HAP-1 (cell line): ENCODE results near the gene CACNA1H.
"Not testable (repeated sequence)": the region's sequence is repeated elsewhere in the genome, so short reads cannot be mapped to it uniquely, and the experiment has no call there.

Source experiments
- DNase-seq, 2 experiments: peaks; one replicate each; pipeline ENCODE4 v3.0.0-alpha.2; 2016 to 2020; ENCODE audit warnings: low spot score in 2 of 2
- H3K27me3 ChIP-seq: fragments of 250-450 bp; sonication (Bioruptor Pico); 2 replicates; pipeline ENCODE4 v1.5.1; 2020; ENCODE audit warnings: low read depth, mild to moderate bottlenecking, moderate library complexity
- H3K36me3 ChIP-seq: fragments of 250-450 bp; sonication (Bioruptor Pico); replicated peaks from 2 replicates; pipeline ENCODE4 v1.5.1; 2020; ENCODE audit warnings: mild to moderate bottlenecking
- H3K4me1 ChIP-seq: fragments of 250-450 bp; sonication (Bioruptor Pico); 2 replicates; pipeline ENCODE4 v1.5.1; 2020; ENCODE audit warnings: mild to moderate bottlenecking
- H3K4me3 ChIP-seq: fragments of 250-450 bp; sonication (Bioruptor Pico); 2 replicates; pipeline ENCODE4 v1.5.1; 2020; ENCODE audit warnings: mild to moderate bottlenecking, moderate library complexity
- H3K9me3 ChIP-seq: fragments of 250-450 bp; sonication (Bioruptor Pico); 2 replicates; pipeline ENCODE4 v1.5.1; 2020; ENCODE audit warnings: mild to moderate bottlenecking, moderate library complexity
- in situ Hi-C: fragments of 300-500 bp; cut with MboI; formaldehyde crosslinking; loops from 3 replicates; pipeline ENCODE4 v1.14.3; 2020; ENCODE audit warnings: low sequenced_read_pairs, inconsistent platforms, mixed read lengths

Gene CACNA1H

GRCh38 chr16:1184980-1185379, 32.1 kb downstream of the CACNA1H start:
- in situ Hi-C loops: no loop called here
- no peaks in the 10 kb centered on the region for H3K4me1 ChIP-seq
- H3K4me3 ChIP-seq: no peak overlapping the region
- DNase-seq: no peak
- no peaks in the 10 kb centered on the region for H3K27me3 ChIP-seq
- no peaks in the 10 kb centered on the region for H3K9me3 ChIP-seq
- no peaks in the 10 kb centered on the region for H3K36me3 ChIP-seq

- H3K4me3 ChIP-seq, DNase-seq, H3K27me3 ChIP-seq, H3K4me1 ChIP-seq, H3K36me3 ChIP-seq, in situ Hi-C loops, H3K9me3 ChIP-seq: not testable (repeated sequence)
Observed at GRCh38 chr16:1185460-1186207, 32.7 kb downstream of the CACNA1H start.

GRCh38 chr16:1188432-1189189, 35.7 kb downstream of the CACNA1H start:
- no peaks in the 10 kb centered on the region for H3K9me3 ChIP-seq
- no peaks in the 10 kb centered on the region for H3K27me3 ChIP-seq
- no peak overlapping the region for H3K4me3 ChIP-seq
- DNase-seq: peak; percentile 25 to 73
- H3K36me3 ChIP-seq: no peaks in the 10 kb centered on the region
- in situ Hi-C loops: no loop called here
- H3K4me1 ChIP-seq: no peaks in the 10 kb centered on the region

- Histone ChIP-seq H3K27me3 (no peaks in the 10 kb centered on the region), H3K4me3 (no peak overlapping the region), H3K9me3 (no peaks in the 10 kb centered on the region), H3K36me3 (no peaks in the 10 kb centered on the region), H3K4me1 (no peaks in the 10 kb centered on the region)
- DNase-seq: no peak
- in situ Hi-C loops: no loop called here
Observed at GRCh38 chr16:1189455-1189854, 36.5 kb downstream of the CACNA1H start.

GRCh38 chr16:1190789-1191188, 37.9 kb downstream of the CACNA1H start:
- H3K4me3 ChIP-seq, H3K4me1 ChIP-seq, DNase-seq, H3K36me3 ChIP-seq, H3K9me3 ChIP-seq, in situ Hi-C loops, H3K27me3 ChIP-seq: not testable (repeated sequence)

GRCh38 chr16:1192384-1193073, 39.6 kb downstream of the CACNA1H start:
- no peaks in the 10 kb centered on the region for H3K9me3 ChIP-seq
- no peaks in the 10 kb centered on the region for H3K36me3 ChIP-seq
- H3K4me3 ChIP-seq: no peak overlapping the region
- H3K27me3 ChIP-seq: no peaks in the 10 kb centered on the region
- in situ Hi-C loops: no loop called here
- DNase-seq: no peak
- H3K4me1 ChIP-seq: no peaks in the 10 kb centered on the region

- Histone ChIP-seq H3K36me3 (no peaks in the 10 kb centered on the region), H3K4me3 (no peak overlapping the region), H3K27me3 (no peaks in the 10 kb centered on the region), H3K9me3 (no peaks in the 10 kb centered on the region), H3K4me1 (no peaks in the 10 kb centered on the region)
- DNase-seq: no peak
- in situ Hi-C loops: no loop called here
Observed at GRCh38 chr16:1193143-1193824, 40.4 kb downstream of the CACNA1H start.

GRCh38 chr16:1193825-1194581, 41.1 kb downstream of the CACNA1H start:
- H3K9me3 ChIP-seq: no peaks in the 10 kb centered on the region
- in situ Hi-C loops: no loop called here
- H3K4me1 ChIP-seq: no peaks in the 10 kb centered on the region
- no peaks in the 10 kb centered on the region for H3K36me3 ChIP-seq
- DNase-seq: no peak
- H3K27me3 ChIP-seq: no peaks in the 10 kb centered on the region
- no peak overlapping the region for H3K4me3 ChIP-seq

GRCh38 chr16:1194665-1195392, 41.9 kb downstream of the CACNA1H start:
- in situ Hi-C loops: no loop called here
- no peak overlapping the region for H3K4me3 ChIP-seq
- no peaks in the 10 kb centered on the region for H3K4me1 ChIP-seq
- H3K27me3 ChIP-seq: no peaks in the 10 kb centered on the region
- DNase-seq: peak in 1 of 2 experiments; percentile 55
- H3K36me3 ChIP-seq: no peaks in the 10 kb centered on the region
- H3K9me3 ChIP-seq: no peaks in the 10 kb centered on the region

- H3K4me3 ChIP-seq: no peak overlapping the region
- in situ Hi-C loops: no loop called here
- no peaks in the 10 kb centered on the region for H3K27me3 ChIP-seq
- DNase-seq: no peak
- H3K4me1 ChIP-seq: no peaks in the 10 kb centered on the region
- H3K36me3 ChIP-seq: no peaks in the 10 kb centered on the region
- H3K9me3 ChIP-seq: no peaks in the 10 kb centered on the region
Observed at GRCh38 chr16:1195393-1195666, 42.4 kb downstream of the CACNA1H start.

GRCh38 chr16:1196494-1196893, 43.6 kb downstream of the CACNA1H start:
- H3K27me3 ChIP-seq: no peaks in the 10 kb centered on the region
- H3K4me3 ChIP-seq: no peak overlapping the region
- no peaks in the 10 kb centered on the region for H3K9me3 ChIP-seq
- in situ Hi-C loops: no loop called here
- DNase-seq: no peak
- H3K36me3 ChIP-seq: no peaks in the 10 kb centered on the region
- no peaks in the 10 kb centered on the region for H3K4me1 ChIP-seq

- Histone ChIP-seq H3K4me1 (no peaks in the 10 kb centered on the region), H3K27me3 (no peaks in the 10 kb centered on the region), H3K36me3 (no peaks in the 10 kb centered on the region), H3K9me3 (no peaks in the 10 kb centered on the region), H3K4me3 (no peak overlapping the region)
- in situ Hi-C loops: no loop called here
- DNase-seq: no peak
Observed at GRCh38 chr16:1197237-1197866, 44.4 kb downstream of the CACNA1H start.
